ENCODE results near the gene FNDC1. TPM values are rescaled to one million over a fixed set of nuclear protein-coding genes. Genes with fewer than 3 reads are reported as not detected.

The FNDC1 gene
- total RNA-seq, 6 experiments from 2014 or later, result 0.02 to 2.7 (median 0.85) TPM

DNA sequence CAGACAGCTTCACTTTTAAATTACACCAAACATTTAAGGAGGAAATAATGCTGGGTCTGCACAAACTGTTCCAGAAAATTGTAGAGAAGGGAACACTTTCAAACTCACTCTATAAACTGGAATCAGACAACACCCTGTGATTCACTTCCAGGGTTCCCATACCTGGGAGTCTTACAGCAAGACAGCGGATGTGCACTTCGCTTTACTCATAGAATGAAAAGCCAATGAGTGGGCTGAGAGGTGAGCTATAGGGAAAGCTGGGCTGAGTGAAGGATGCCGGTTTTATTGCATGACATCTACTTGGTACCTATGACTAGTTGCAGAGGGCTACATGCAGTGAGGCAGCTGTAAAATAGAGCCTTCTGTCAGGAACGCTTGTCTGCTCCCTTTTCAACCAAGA is 152.1 kb downstream of the FNDC1 start:
- Histone ChIP-seq H3K4me3 (no peak overlapping the region), H3K27ac (no peak overlapping the region), H3K36me3 (no peaks in the 10 kb centered on the region), H3K4me1 (no peaks in the 10 kb centered on the region), H3K27me3 (no peaks in the 10 kb centered on the region), H3K9me3 (no peaks in the 10 kb centered on the region)
- intact Hi-C loops (cut with DNase I), result no loop called here
- DNase-seq (no peak), ATAC-seq (no peak)
- 82% methylated on average over 4 of the region's 4 CpGs for WGBS (ENCODE audit: insufficient coverage, low coverage, low lambda C conversion rate, missing lambda C conversion rate)
- TF ChIP-seq, protein P1, sequence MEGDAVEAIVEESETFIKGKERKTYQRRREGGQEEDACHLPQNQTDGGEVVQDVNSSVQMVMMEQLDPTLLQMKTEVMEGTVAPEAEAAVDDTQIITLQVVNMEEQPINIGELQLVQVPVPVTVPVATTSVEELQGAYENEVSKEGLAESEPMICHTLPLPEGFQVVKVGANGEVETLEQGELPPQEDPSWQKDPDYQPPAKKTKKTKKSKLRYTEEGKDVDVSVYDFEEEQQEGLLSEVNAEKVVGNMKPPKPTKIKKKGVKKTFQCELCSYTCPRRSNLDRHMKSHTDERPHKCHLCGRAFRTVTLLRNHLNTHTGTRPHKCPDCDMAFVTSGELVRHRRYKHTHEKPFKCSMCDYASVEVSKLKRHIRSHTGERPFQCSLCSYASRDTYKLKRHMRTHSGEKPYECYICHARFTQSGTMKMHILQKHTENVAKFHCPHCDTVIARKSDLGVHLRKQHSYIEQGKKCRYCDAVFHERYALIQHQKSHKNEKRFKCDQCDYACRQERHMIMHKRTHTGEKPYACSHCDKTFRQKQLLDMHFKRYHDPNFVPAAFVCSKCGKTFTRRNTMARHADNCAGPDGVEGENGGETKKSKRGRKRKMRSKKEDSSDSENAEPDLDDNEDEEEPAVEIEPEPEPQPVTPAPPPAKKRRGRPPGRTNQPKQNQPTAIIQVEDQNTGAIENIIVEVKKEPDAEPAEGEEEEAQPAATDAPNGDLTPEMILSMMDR (IDR thresholded peaks at IDR 0.05), result no peak
- TF ChIP-seq POLR2A (IDR thresholded peaks at IDR 0.05), result no peak

Other genes with a start within 250 kb of the FNDC1 start
- 1 to 10 TPM; 3.1 to 6.5 (median 3.6) TPM for gene RSPH3, start 169.2 kb upstream of the FNDC1 start, total RNA-seq
- gene TAGAP, start 124.4 kb upstream of the FNDC1 start, total RNA-seq, result 1 to 10 TPM in 3 of 6 experiments, under 1 TPM in 3; 0.13 to 1.8 (median 0.92) TPM